Breast epithelium (tissue), 3 donors: Measurements from ENCODE around the gene CUBN.

Experiments
- POLR2A ChIP-seq: fragments of 450-650 bp; IDR thresholded peaks from one replicate; pipeline ENCODE4 v1.6.1; 2016; ENCODE audit warnings: antibody characterized with exemption, mild to moderate bottlenecking, moderate library complexity
- TF ChIP-seq, protein P1 (sequence below), 3 donors: fragments of 450-650 bp; IDR thresholded peaks; one replicate each; pipeline ENCODE4 v1.5.1; 2016 to 2017; ENCODE audit warnings: antibody characterized with exemption in 3 of 3, mild to moderate bottlenecking in 3 of 3, moderate library complexity in 3 of 3

DNA sequence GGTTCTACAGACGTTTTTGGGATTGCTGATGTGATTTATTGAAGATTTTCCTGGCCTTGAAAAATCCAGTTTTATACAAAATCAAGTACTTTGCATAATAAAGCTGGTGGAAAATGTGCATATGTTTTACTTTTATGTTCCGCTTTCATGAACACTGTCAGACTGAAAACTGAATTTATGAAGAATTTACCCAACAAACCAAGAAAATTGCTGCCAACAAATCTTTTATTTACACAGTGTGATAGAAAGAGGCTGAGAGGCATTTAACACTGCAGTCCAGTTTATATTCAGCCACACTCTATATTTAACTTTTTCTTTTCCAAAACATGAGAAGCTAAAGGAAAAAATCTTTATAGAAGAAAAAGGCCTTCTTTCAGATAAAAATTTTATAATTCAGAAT is 277.0 kb downstream of the CUBN start:
- no peak for TF ChIP-seq POLR2A
- TF ChIP-seq, protein P1, sequence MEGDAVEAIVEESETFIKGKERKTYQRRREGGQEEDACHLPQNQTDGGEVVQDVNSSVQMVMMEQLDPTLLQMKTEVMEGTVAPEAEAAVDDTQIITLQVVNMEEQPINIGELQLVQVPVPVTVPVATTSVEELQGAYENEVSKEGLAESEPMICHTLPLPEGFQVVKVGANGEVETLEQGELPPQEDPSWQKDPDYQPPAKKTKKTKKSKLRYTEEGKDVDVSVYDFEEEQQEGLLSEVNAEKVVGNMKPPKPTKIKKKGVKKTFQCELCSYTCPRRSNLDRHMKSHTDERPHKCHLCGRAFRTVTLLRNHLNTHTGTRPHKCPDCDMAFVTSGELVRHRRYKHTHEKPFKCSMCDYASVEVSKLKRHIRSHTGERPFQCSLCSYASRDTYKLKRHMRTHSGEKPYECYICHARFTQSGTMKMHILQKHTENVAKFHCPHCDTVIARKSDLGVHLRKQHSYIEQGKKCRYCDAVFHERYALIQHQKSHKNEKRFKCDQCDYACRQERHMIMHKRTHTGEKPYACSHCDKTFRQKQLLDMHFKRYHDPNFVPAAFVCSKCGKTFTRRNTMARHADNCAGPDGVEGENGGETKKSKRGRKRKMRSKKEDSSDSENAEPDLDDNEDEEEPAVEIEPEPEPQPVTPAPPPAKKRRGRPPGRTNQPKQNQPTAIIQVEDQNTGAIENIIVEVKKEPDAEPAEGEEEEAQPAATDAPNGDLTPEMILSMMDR (IDR thresholded peaks at IDR 0.05): no peak
